Loucy (cell line): Measurements from ENCODE around the gene GLT1D1.

ENCODE experiments used
- H2AFZ ChIP-seq: fragments of 200-600 bp; sonication (generic); 2 replicates; pipeline ENCODE4 v1.6.0; 2016; ENCODE audit warnings: antibody characterized with exemption, mild to moderate bottlenecking, low read length, moderate library complexity
- H3F3A ChIP-seq: fragments of 200-600 bp; 2 replicates; pipeline ENCODE4 v1.6.0; 2016; ENCODE audit warnings: antibody characterized with exemption, low read depth, mild to moderate bottlenecking
- H3K27me3 ChIP-seq: fragments of 200-600 bp; sonication (generic); 2 replicates; pipeline ENCODE4 v1.6.1; 2014; ENCODE audit warnings: low read length, mild to moderate bottlenecking; ENCODE audit not compliant: insufficient read depth, poor library complexity, severe bottlenecking
- H3K36me3 ChIP-seq: fragments of 200-600 bp; sonication (generic); 2 replicates; pipeline ENCODE4 v1.6.1; 2016; ENCODE audit warnings: low read length; ENCODE audit not compliant: insufficient read depth
- H3K4me1 ChIP-seq: fragments of 200-600 bp; sonication (generic); 2 replicates; pipeline ENCODE4 v1.5.1; 2014; ENCODE audit warnings: low read length, mild to moderate bottlenecking; ENCODE audit not compliant: insufficient read depth, poor library complexity, severe bottlenecking
- H3K4me2 ChIP-seq: fragments of 200-600 bp; sonication (generic); 2 replicates; pipeline ENCODE4 v1.6.0; 2014; ENCODE audit warnings: antibody characterized with exemption, low read length, low read depth, mild to moderate bottlenecking; ENCODE audit not compliant: poor library complexity, severe bottlenecking
- H3K4me3 ChIP-seq: fragments of 200-600 bp; sonication (generic); 2 replicates; pipeline ENCODE4 v1.5.1; 2014; ENCODE audit warnings: low read length, mild to moderate bottlenecking, mixed read lengths; ENCODE audit not compliant: poor library complexity, severe bottlenecking
- H3K79me2 ChIP-seq: fragments of 200-600 bp; sonication (generic); 2 replicates; pipeline ENCODE4 v1.6.1; 2014; ENCODE audit warnings: low read length; ENCODE audit not compliant: insufficient read depth
- H3K9ac ChIP-seq: fragments of 200-600 bp; sonication (generic); 2 replicates; pipeline ENCODE4 v1.6.0; 2014; ENCODE audit warnings: mild to moderate bottlenecking, low read depth, low read length, moderate library complexity; ENCODE audit not compliant: poor library complexity, severe bottlenecking
- H3K9me2 ChIP-seq: fragments of 200-600 bp; sonication (generic); replicated peaks from 2 replicates; pipeline ENCODE4 v1.6.1; 2016; ENCODE audit warnings: low read depth, low read length, mixed read lengths
- H3K9me3 ChIP-seq: fragments of 200-600 bp; sonication (generic); 2 replicates; pipeline ENCODE4 v1.6.1; 2014; ENCODE audit warnings: mild to moderate bottlenecking, antibody characterized with exemption, low read length, low read depth; ENCODE audit not compliant: insufficient read depth
- H4K20me1 ChIP-seq: fragments of 200-600 bp; sonication (generic); 2 replicates; pipeline ENCODE4 v1.6.0; 2014; ENCODE audit warnings: antibody characterized with exemption, low read length, mild to moderate bottlenecking; ENCODE audit not compliant: insufficient read depth, poor library complexity, severe bottlenecking
- EZH2phosphoT487 ChIP-seq: fragments of 200-600 bp; IDR thresholded peaks from 2 replicates; pipeline ENCODE4 v1.6.1; 2018; ENCODE audit warnings: antibody characterized with exemption, mild to moderate bottlenecking, moderate library complexity, borderline replicate concordance
- TF ChIP-seq, protein P1 (sequence below): fragments of 200-600 bp; sonication (generic); conservative IDR thresholded peaks from 2 replicates; pipeline ENCODE4 v1.5.1; 2014; ENCODE audit warnings: mild to moderate bottlenecking, antibody characterized with exemption, low read length

Gene GLT1D1

DNA sequence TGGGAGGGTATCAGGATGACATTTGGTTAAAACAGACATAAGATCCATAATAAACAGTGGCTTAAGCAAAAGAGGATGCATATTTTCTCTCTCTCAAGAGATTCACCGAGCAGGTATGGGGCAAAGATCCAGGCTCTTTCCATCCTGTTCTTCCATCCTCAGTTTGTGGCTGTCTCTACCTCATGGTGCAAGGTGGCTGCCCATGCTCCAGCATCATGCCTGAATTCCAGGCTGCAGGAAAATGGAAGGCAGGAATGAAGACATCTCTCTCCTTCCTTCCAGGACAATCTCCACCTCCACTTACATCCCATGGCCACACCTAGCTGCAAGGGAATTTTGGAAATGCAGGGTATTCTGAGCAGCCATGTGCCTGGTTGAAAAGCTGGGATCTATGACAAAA lies 136.0 kb downstream of the GLT1D1 start:
- no peak overlapping the region for H3K4me2 ChIP-seq
- no peaks in the 10 kb centered on the region for H3K9me2 ChIP-seq
- no peaks in the 10 kb centered on the region for H3K79me2 ChIP-seq
- H3K36me3 ChIP-seq, result no peaks in the 10 kb centered on the region
- no peak overlapping the region for H3K9ac ChIP-seq
- no peaks in the 10 kb centered on the region for H3K4me1 ChIP-seq
- H2AFZ ChIP-seq, result no peak overlapping the region
- no peaks in the 10 kb centered on the region for H3K27me3 ChIP-seq
- H3K4me3 ChIP-seq, result no peak overlapping the region
- no peaks in the 10 kb centered on the region for H3F3A ChIP-seq
- TF ChIP-seq, protein P1, sequence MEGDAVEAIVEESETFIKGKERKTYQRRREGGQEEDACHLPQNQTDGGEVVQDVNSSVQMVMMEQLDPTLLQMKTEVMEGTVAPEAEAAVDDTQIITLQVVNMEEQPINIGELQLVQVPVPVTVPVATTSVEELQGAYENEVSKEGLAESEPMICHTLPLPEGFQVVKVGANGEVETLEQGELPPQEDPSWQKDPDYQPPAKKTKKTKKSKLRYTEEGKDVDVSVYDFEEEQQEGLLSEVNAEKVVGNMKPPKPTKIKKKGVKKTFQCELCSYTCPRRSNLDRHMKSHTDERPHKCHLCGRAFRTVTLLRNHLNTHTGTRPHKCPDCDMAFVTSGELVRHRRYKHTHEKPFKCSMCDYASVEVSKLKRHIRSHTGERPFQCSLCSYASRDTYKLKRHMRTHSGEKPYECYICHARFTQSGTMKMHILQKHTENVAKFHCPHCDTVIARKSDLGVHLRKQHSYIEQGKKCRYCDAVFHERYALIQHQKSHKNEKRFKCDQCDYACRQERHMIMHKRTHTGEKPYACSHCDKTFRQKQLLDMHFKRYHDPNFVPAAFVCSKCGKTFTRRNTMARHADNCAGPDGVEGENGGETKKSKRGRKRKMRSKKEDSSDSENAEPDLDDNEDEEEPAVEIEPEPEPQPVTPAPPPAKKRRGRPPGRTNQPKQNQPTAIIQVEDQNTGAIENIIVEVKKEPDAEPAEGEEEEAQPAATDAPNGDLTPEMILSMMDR, result no peak
- TF ChIP-seq EZH2phosphoT487, result no peak
- H4K20me1 ChIP-seq, result no peaks in the 10 kb centered on the region
- no peaks in the 10 kb centered on the region for H3K9me3 ChIP-seq

DNA sequence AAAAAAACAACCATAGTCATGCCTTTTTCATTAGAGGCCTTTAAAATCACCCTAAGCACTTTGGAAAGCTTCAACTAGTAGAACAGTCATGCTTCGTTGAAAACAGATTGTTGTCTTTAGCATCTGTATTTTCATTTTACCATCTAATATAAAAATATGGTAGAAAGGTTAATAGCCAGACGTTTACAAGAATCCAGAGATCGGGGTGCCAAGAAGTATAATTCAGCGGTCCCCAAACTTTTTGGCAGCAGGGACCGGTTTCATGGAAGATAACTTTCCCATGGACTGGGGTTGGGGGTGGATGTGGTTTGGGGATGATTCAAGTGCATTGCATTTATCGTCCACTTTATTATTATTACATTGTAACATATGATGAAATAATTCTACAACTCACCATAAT lies 138.4 kb downstream of the GLT1D1 start:
- H2AFZ ChIP-seq, result no peak overlapping the region
- H3K4me2 ChIP-seq, result no peak overlapping the region
- no peak overlapping the region for H3K9ac ChIP-seq
- no peaks in the 10 kb centered on the region for H3K36me3 ChIP-seq
- no peaks in the 10 kb centered on the region for H3K9me2 ChIP-seq
- TF ChIP-seq, protein P1, result no peak
- no peak for TF ChIP-seq EZH2phosphoT487
- no peaks in the 10 kb centered on the region for H3F3A ChIP-seq
- no peaks in the 10 kb centered on the region for H4K20me1 ChIP-seq
- no peaks in the 10 kb centered on the region for H3K4me1 ChIP-seq
- no peaks in the 10 kb centered on the region for H3K27me3 ChIP-seq
- no peaks in the 10 kb centered on the region for H3K9me3 ChIP-seq
- H3K4me3 ChIP-seq, result no peak overlapping the region
- H3K79me2 ChIP-seq, result no peaks in the 10 kb centered on the region

DNA sequence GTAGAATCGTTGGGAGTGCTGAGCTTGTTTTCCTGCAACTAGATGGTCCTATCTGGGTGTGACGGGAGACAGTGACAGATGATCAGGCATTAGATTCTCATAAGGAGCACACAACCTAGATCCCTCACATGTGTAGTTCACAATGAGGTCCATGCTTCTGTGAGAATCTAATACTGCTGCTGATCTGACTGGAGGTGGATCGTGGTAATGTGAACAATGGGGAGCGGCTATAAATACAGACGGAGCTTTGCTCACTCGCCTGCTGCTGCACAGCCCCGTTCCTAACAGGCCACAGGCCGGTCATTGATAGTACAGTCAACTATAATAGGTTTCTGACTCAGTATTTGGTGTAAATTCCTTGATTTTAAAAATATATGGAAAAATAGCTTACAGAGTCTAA lies 138.8 kb downstream of the GLT1D1 start:
- TF ChIP-seq, protein P1, result no peak
- no peak for TF ChIP-seq EZH2phosphoT487
- no peaks in the 10 kb centered on the region for H3F3A ChIP-seq
- no peaks in the 10 kb centered on the region for H3K27me3 ChIP-seq
- H3K9ac ChIP-seq, result no peak overlapping the region
- H3K4me1 ChIP-seq, result no peaks in the 10 kb centered on the region
- no peak overlapping the region for H3K4me2 ChIP-seq
- H3K9me2 ChIP-seq, result no peaks in the 10 kb centered on the region
- H3K36me3 ChIP-seq, result no peaks in the 10 kb centered on the region
- H3K9me3 ChIP-seq, result no peaks in the 10 kb centered on the region
- no peak overlapping the region for H3K4me3 ChIP-seq
- no peak overlapping the region for H2AFZ ChIP-seq
- no peaks in the 10 kb centered on the region for H3K79me2 ChIP-seq
- no peaks in the 10 kb centered on the region for H4K20me1 ChIP-seq
